ENCODE results near the gene GINM1.

The GINM1 gene

DNA sequence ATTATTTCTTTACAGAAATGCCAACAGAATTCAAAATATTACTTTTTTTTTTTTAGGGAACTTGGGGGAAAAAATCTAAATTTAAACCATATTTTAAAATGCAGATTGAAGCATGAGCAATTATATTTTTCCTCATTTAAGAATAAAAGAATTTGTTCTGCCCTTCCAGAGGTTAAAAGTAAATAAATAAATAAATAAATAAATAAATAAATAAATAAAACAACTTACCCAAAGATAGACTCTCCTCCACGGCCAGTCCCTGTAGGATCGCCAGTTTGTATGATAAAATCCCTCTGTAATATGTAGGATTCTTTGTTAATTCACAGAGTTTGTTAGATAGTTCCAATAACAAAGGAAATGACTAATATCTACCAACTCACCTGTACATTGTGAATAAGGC, 25.0 kb upstream of the GINM1 start (continued):
- peak; percentile 82 for TF ChIP-seq ZNF433 (tag by site-specific recombination; IDR thresholded peaks at IDR 0.05; ENCODE audit: low read depth)
- no peak; the same call in 1 of the 2 replicates for TF ChIP-seq ZNF555 (tag by site-specific recombination; conservative IDR thresholded peaks at IDR 0.05)
- no peak for TF ChIP-seq WT1 (tag by site-specific recombination; IDR thresholded peaks at IDR 0.05)
- TF ChIP-seq SCRT2 (tag by site-specific recombination; IDR thresholded peaks at IDR 0.05) = no peak
- TF ChIP-seq ZNF174 (tag by site-specific recombination; IDR thresholded peaks at IDR 0.05) = no peak
- 0 out of 2 replicates have a peak, but pooled peaks have one; percentile 23 for TF ChIP-seq ZNF19 (tag by site-specific recombination; IDR thresholded peaks at IDR 0.05; ENCODE audit: low read depth)
- TF ChIP-seq FEZF1 (tag by site-specific recombination; IDR thresholded peaks at IDR 0.05) = no peak
- peak; percentile 65 for TF ChIP-seq ZNF510 (tag by site-specific recombination; IDR thresholded peaks at IDR 0.05; ENCODE audit: insufficient replicate concordance)
- no peak for TF ChIP-seq ZNF76 (tag by site-specific recombination; IDR thresholded peaks at IDR 0.05; ENCODE audit: borderline replicate concordance, low read depth)
- no peak for TF ChIP-seq ZNF529 (tag by site-specific recombination; IDR thresholded peaks at IDR 0.05; ENCODE audit: insufficient replicate concordance)
- TF ChIP-seq ZBTB7A (tag by site-specific recombination; IDR thresholded peaks at IDR 0.05; ENCODE audit: low read depth) = no peak
- TF ChIP-seq, protein P1, sequence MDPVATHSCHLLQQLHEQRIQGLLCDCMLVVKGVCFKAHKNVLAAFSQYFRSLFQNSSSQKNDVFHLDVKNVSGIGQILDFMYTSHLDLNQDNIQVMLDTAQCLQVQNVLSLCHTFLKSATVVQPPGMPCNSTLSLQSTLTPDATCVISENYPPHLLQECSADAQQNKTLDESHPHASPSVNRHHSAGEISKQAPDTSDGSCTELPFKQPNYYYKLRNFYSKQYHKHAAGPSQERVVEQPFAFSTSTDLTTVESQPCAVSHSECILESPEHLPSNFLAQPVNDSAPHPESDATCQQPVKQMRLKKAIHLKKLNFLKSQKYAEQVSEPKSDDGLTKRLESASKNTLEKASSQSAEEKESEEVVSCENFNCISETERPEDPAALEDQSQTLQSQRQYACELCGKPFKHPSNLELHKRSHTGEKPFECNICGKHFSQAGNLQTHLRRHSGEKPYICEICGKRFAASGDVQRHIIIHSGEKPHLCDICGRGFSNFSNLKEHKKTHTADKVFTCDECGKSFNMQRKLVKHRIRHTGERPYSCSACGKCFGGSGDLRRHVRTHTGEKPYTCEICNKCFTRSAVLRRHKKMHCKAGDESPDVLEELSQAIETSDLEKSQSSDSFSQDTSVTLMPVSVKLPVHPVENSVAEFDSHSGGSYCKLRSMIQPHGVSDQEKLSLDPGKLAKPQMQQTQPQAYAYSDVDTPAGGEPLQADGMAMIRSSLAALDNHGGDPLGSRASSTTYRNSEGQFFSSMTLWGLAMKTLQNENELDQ (tag by site-specific recombination; IDR thresholded peaks at IDR 0.05; ENCODE audit: low read depth) = no peak
- TF ChIP-seq ZNF416 (tag by site-specific recombination; IDR thresholded peaks at IDR 0.05) = no peak
- TF ChIP-seq ZNF248 (tag by site-specific recombination; IDR thresholded peaks at IDR 0.05) = no peak
- no peak for TF ChIP-seq ZNF776 (tag by site-specific recombination; IDR thresholded peaks at IDR 0.05; ENCODE audit: borderline replicate concordance)
- no peak for TF ChIP-seq ZNF561 (tag by site-specific recombination; IDR thresholded peaks at IDR 0.05; ENCODE audit: borderline replicate concordance)
- TF ChIP-seq, protein P2, sequence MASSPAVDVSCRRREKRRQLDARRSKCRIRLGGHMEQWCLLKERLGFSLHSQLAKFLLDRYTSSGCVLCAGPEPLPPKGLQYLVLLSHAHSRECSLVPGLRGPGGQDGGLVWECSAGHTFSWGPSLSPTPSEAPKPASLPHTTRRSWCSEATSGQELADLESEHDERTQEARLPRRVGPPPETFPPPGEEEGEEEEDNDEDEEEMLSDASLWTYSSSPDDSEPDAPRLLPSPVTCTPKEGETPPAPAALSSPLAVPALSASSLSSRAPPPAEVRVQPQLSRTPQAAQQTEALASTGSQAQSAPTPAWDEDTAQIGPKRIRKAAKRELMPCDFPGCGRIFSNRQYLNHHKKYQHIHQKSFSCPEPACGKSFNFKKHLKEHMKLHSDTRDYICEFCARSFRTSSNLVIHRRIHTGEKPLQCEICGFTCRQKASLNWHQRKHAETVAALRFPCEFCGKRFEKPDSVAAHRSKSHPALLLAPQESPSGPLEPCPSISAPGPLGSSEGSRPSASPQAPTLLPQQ (tag by site-specific recombination; IDR thresholded peaks at IDR 0.05) = no peak
- no peak for TF ChIP-seq ZNF747 (tag by site-specific recombination; IDR thresholded peaks at IDR 0.05)
- TF ChIP-seq ZNF777 (tag by site-specific recombination; IDR thresholded peaks at IDR 0.05; ENCODE audit: borderline replicate concordance) = no peak
- no peak for TF ChIP-seq ZNF707 (tag by site-specific recombination; IDR thresholded peaks at IDR 0.05)
- TF ChIP-seq ZNF394 (tag by site-specific recombination; IDR thresholded peaks at IDR 0.05; ENCODE audit: borderline replicate concordance) = peak; percentile 93; the same call in 1 of the 2 replicates
- TF ChIP-seq, protein P3, sequence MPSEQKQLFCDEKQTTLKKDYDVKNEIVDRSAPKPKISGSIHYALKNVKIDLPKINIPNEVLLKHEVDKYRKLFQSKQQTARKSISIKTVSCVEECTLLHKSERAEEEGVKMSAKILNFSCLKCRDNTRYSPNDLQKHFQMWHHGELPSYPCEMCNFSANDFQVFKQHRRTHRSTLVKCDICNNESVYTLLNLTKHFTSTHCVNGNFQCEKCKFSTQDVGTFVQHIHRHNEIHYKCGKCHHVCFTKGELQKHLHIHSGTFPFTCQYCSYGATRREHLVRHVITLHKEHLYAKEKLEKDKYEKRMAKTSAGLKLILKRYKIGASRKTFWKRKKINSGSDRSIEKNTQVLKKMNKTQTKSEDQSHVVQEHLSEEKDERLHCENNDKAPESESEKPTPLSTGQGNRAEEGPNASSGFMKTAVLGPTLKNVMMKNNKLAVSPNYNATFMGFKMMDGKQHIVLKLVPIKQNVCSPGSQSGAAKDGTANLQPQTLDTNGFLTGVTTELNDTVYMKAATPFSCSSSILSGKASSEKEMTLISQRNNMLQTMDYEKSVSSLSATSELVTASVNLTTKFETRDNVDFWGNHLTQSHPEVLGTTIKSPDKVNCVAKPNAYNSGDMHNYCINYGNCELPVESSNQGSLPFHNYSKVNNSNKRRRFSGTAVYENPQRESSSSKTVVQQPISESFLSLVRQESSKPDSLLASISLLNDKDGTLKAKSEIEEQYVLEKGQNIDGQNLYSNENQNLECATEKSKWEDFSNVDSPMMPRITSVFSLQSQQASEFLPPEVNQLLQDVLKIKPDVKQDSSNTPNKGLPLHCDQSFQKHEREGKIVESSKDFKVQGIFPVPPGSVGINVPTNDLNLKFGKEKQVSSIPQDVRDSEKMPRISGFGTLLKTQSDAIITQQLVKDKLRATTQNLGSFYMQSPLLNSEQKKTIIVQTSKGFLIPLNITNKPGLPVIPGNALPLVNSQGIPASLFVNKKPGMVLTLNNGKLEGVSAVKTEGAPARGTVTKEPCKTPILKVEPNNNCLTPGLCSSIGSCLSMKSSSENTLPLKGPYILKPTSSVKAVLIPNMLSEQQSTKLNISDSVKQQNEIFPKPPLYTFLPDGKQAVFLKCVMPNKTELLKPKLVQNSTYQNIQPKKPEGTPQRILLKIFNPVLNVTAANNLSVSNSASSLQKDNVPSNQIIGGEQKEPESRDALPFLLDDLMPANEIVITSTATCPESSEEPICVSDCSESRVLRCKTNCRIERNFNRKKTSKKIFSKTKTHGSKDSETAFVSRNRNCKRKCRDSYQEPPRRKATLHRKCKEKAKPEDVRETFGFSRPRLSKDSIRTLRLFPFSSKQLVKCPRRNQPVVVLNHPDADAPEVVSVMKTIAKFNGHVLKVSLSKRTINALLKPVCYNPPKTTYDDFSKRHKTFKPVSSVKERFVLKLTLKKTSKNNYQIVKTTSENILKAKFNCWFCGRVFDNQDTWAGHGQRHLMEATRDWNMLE (tag by site-specific recombination; conservative IDR thresholded peaks at IDR 0.05; ENCODE audit: low read depth) = peak; percentile 91
- no peak for TF ChIP-seq IKZF3 (tag by site-specific recombination; IDR thresholded peaks at IDR 0.05)
- no peak for TF ChIP-seq ZIC2 (tag by site-specific recombination; IDR thresholded peaks at IDR 0.05)
- no peak for TF ChIP-seq KLF16 (tag by site-specific recombination; IDR thresholded peaks at IDR 0.05)
- no peak for TF ChIP-seq SETDB1 (IDR thresholded peaks at IDR 0.05; ENCODE audit: insufficient read length, low read length)
- TF ChIP-seq ZNF626 (tag by site-specific recombination; IDR thresholded peaks at IDR 0.05) = no peak
- no peak for TF ChIP-seq ZFP41 (tag by site-specific recombination; IDR thresholded peaks at IDR 0.05; ENCODE audit: borderline replicate concordance)
- TF ChIP-seq, protein P4, sequence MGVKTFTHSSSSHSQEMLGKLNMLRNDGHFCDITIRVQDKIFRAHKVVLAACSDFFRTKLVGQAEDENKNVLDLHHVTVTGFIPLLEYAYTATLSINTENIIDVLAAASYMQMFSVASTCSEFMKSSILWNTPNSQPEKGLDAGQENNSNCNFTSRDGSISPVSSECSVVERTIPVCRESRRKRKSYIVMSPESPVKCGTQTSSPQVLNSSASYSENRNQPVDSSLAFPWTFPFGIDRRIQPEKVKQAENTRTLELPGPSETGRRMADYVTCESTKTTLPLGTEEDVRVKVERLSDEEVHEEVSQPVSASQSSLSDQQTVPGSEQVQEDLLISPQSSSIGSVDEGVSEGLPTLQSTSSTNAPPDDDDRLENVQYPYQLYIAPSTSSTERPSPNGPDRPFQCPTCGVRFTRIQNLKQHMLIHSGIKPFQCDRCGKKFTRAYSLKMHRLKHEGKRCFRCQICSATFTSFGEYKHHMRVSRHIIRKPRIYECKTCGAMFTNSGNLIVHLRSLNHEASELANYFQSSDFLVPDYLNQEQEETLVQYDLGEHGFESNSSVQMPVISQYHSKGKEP (tag by site-specific recombination; IDR thresholded peaks at IDR 0.05) = no peak
- no peak for TF ChIP-seq ZNF514 (tag by site-specific recombination; IDR thresholded peaks at IDR 0.05)
- peak; percentile 77; the same call in 1 of the 2 replicates for TF ChIP-seq ZNF354C (tag by site-specific recombination; IDR thresholded peaks at IDR 0.05; ENCODE audit: borderline replicate concordance, low read depth)
